CD8-positive, alpha-beta memory T cell (primary cell): ENCODE data around the gene ARHGEF7. TPM values are rescaled to one million over a fixed set of nuclear protein-coding genes. Genes with fewer than 3 reads are reported as not detected.

ENCODE experiments used
- CTCF ChIA-PET: fragments of 350-600 bp; sonication (Branson Sonifier 250); formaldehyde crosslinking; loops from one replicate; lab custom pipeline; 2021; ENCODE audit warnings: antibody characterized with exemption; lab: Charles Lee
- POLR2A ChIA-PET: fragments of 350-600 bp; sonication (Branson Sonifier 250); formaldehyde crosslinking; loops from one replicate; lab custom pipeline; 2021; ENCODE audit warnings: antibody characterized with exemption; lab: Charles Lee
- DNase-seq, 5 donors: peaks; one replicate each; pipeline versions ENCODE4 v3.0.0 to v3.0.0-alpha.2; 2020 to 2022; ENCODE audit warnings: mixed read lengths in 1 of 5
- H3K27ac ChIP-seq: one replicate; pipeline ENCODE4 v1.7.0; 2013; ENCODE audit warnings: low read depth, mild to moderate bottlenecking, low read length, moderate library complexity
- H3K27me3 ChIP-seq: 2 replicates; pipeline ENCODE4 v1.7.0; 2013; ENCODE audit warnings: low read length, mild to moderate bottlenecking; ENCODE audit not compliant: insufficient read depth, poor library complexity, severe bottlenecking
- H3K36me3 ChIP-seq: 2 replicates; pipeline ENCODE4 v1.7.0; 2013; ENCODE audit warnings: mild to moderate bottlenecking, low read length, moderate library complexity; ENCODE audit not compliant: insufficient read depth
- H3K4me1 ChIP-seq: 2 replicates; pipeline ENCODE4 v1.7.0; 2013; ENCODE audit warnings: mild to moderate bottlenecking, low read length, moderate library complexity; ENCODE audit not compliant: insufficient read depth
- H3K4me3 ChIP-seq: 2 replicates; pipeline ENCODE4 v1.7.0; 2013; ENCODE audit warnings: mild to moderate bottlenecking, low read length
- H3K9me3 ChIP-seq: 2 replicates; pipeline ENCODE4 v1.7.0; 2013; ENCODE audit warnings: mild to moderate bottlenecking, low read length
- H3K27ac Mint-ChIP-seq, 8 donors: one replicate each; pipeline ENCODE4 v1.8.0; 2020 to 2021; ENCODE audit warnings: mixed read lengths in 8 of 8, mild to moderate bottlenecking in 6 of 8, inconsistent platforms in 3 of 8, moderate library complexity in 3 of 8
- H3K27me3 Mint-ChIP-seq, 2 donors: one replicate each; pipeline ENCODE4 v1.8.0; 2020 to 2021; ENCODE audit warnings: mixed read lengths in 2 of 2, mild to moderate bottlenecking in 1 of 2, moderate library complexity in 1 of 2
- H3K36me3 Mint-ChIP-seq, 3 donors: one replicate each; pipeline ENCODE4 v1.8.0; 2020 to 2021; ENCODE audit warnings: mixed read lengths in 3 of 3, inconsistent platforms in 1 of 3, mild to moderate bottlenecking in 1 of 3
- H3K4me1 Mint-ChIP-seq, 3 donors: one replicate each; pipeline ENCODE4 v1.8.0; 2020 to 2021; ENCODE audit warnings: mixed read lengths in 3 of 3, inconsistent platforms in 1 of 3, mild to moderate bottlenecking in 1 of 3
- H3K4me3 Mint-ChIP-seq, 7 donors: one replicate each; pipeline ENCODE4 v1.8.0; 2020 to 2021; ENCODE audit warnings: mixed read lengths in 7 of 7, mild to moderate bottlenecking in 6 of 7, moderate library complexity in 4 of 7, inconsistent platforms in 2 of 7
- H3K9me3 Mint-ChIP-seq, 5 donors: one replicate each; pipeline ENCODE4 v1.8.0; 2020 to 2022; ENCODE audit warnings: mixed read lengths in 5 of 5, mild to moderate bottlenecking in 3 of 5, moderate library complexity in 2 of 5, inconsistent platforms in 1 of 5
- polyA plus RNA-seq: library from polyadenylated mRNA; unstranded; fragments of 300-500 nt; fragmentation: Illumina TruSeq; gene quantifications from one replicate; pipeline ENCODE4 v1.2.3, GENCODE V29; 2021
- total RNA-seq, 2 experiments: library from RNA; stranded (reverse); gene quantifications; one replicate each; pipeline ENCODE4 v1.2.3, GENCODE V29; 2021

ARHGEF7 gene
- total and polyA plus RNA-seq, 3 experiments from 2014 or later = 12.0 to 46.2 (median 45.9) TPM

GRCh38 chr13:111328574-111329410 lies 213.7 kb downstream of the ARHGEF7 start:
- no peaks in the 10 kb centered on the region for H3K36me3 ChIP-seq
- no peaks in the 10 kb centered on the region for H3K9me3 ChIP-seq
- no peak overlapping the region for H3K27ac ChIP-seq
- ChIA-PET POLR2A (no interaction called here), CTCF (no interaction called here)
- H3K27me3 ChIP-seq = no peaks in the 10 kb centered on the region
- H3K4me3 Mint-ChIP-seq = no peak overlapping the region
- H3K4me1 ChIP-seq = no peaks in the 10 kb centered on the region
- no peak overlapping the region for H3K4me3 ChIP-seq
- H3K9me3 Mint-ChIP-seq = peaks cover 0 to 9% (median 0%) of the 10 kb centered on the region in 5 donors
- no peak overlapping the region for H3K27ac Mint-ChIP-seq
- peaks cover 0 to 12% (median 7%) of the 10 kb centered on the region in 3 donors for H3K36me3 Mint-ChIP-seq
- no peak for DNase-seq
- H3K27me3 Mint-ChIP-seq = peaks cover 0 to 2% of the 10 kb centered on the region in 2 donors
- H3K4me1 Mint-ChIP-seq = peaks cover under 1 to 3% (median 3%) of the 10 kb centered on the region in 3 donors

- peaks cover 0 to 19% (median 7%) of the 10 kb centered on the region in 3 donors for H3K36me3 Mint-ChIP-seq
- peaks cover 0 to 9% (median 0%) of the 10 kb centered on the region in 5 donors for H3K9me3 Mint-ChIP-seq
- peaks cover 0 to 1% (median 0%) of the 10 kb centered on the region in 3 donors for H3K4me1 Mint-ChIP-seq
- H3K4me3 ChIP-seq = no peak overlapping the region
- no peak overlapping the region for H3K27ac ChIP-seq
- no peaks in the 10 kb centered on the region for H3K9me3 ChIP-seq
- ChIA-PET CTCF (no interaction called here), POLR2A (no interaction called here)
- no peaks in the 10 kb centered on the region for H3K27me3 ChIP-seq
- no peak for DNase-seq
- no peak overlapping the region for H3K4me3 Mint-ChIP-seq
- H3K4me1 ChIP-seq = no peaks in the 10 kb centered on the region
- no peak overlapping the region for H3K27ac Mint-ChIP-seq
- H3K36me3 ChIP-seq = no peaks in the 10 kb centered on the region
- H3K27me3 Mint-ChIP-seq = peaks cover 0 to 2% of the 10 kb centered on the region in 2 donors
Measured at GRCh38 chr13:111329641-111330040, 214.5 kb downstream of the ARHGEF7 start.

GRCh38 chr13:111330066-111330610 lies 215.0 kb downstream of the ARHGEF7 start:
- ChIA-PET CTCF (no interaction called here), POLR2A (no interaction called here)
- Histone ChIP-seq H3K9me3 (no peaks in the 10 kb centered on the region), H3K27ac (no peak overlapping the region), H3K4me3 (no peak overlapping the region), H3K27me3 (no peaks in the 10 kb centered on the region), H3K4me1 (no peaks in the 10 kb centered on the region), H3K36me3 (no peaks in the 10 kb centered on the region)
- no peak overlapping the region for H3K27ac Mint-ChIP-seq
- H3K27me3 Mint-ChIP-seq = peaks cover 0 to 2% of the 10 kb centered on the region in 2 donors
- H3K4me1 Mint-ChIP-seq = no peaks in the 10 kb centered on the region
- DNase-seq = no peak
- H3K9me3 Mint-ChIP-seq = peaks cover 0 to 9% (median 0%) of the 10 kb centered on the region in 5 donors
- peaks cover 0 to 19% (median 7%) of the 10 kb centered on the region in 3 donors for H3K36me3 Mint-ChIP-seq
- no peak overlapping the region for H3K4me3 Mint-ChIP-seq

GRCh38 chr13:111335298-111335697 lies 220.2 kb downstream of the ARHGEF7 start:
- Histone ChIP-seq H3K27ac (no peak overlapping the region), H3K4me1 (no peaks in the 10 kb centered on the region), H3K4me3 (no peak overlapping the region), H3K36me3 (no peaks in the 10 kb centered on the region), H3K9me3 (no peaks in the 10 kb centered on the region), H3K27me3 (no peaks in the 10 kb centered on the region)
- ChIA-PET CTCF (no interaction called here), POLR2A (no interaction called here)
- Mint-ChIP-seq H3K27me3 (peaks cover 0 to 2% of the 10 kb centered on the region in 2 donors), H3K4me1 (no peaks in the 10 kb centered on the region), H3K9me3 (peaks cover 0 to 9% (median 4%) of the 10 kb centered on the region in 5 donors), H3K4me3 (no peak overlapping the region), H3K36me3 (peaks cover 9 to 48% (median 11%) of the 10 kb centered on the region in 3 donors), H3K27ac (no peak overlapping the region)
- DNase-seq = no peak

- Mint-ChIP-seq H3K4me1 (no peaks in the 10 kb centered on the region), H3K9me3 (peaks cover 0 to 9% (median 4%) of the 10 kb centered on the region in 5 donors), H3K36me3 (peaks cover 9 to 46% (median 11%) of the 10 kb centered on the region in 3 donors), H3K4me3 (no peak overlapping the region), H3K27me3 (peaks cover 0 to 2% of the 10 kb centered on the region in 2 donors), H3K27ac (no peak overlapping the region)
- ChIA-PET POLR2A (no interaction called here), CTCF (no interaction called here)
- DNase-seq = no peak
- H3K36me3 ChIP-seq = no peaks in the 10 kb centered on the region
- no peaks in the 10 kb centered on the region for H3K27me3 ChIP-seq
- no peak overlapping the region for H3K27ac ChIP-seq
- H3K9me3 ChIP-seq = no peaks in the 10 kb centered on the region
- no peaks in the 10 kb centered on the region for H3K4me1 ChIP-seq
- no peak overlapping the region for H3K4me3 ChIP-seq
Measured at GRCh38 chr13:111336666-111337065, 221.6 kb downstream of the ARHGEF7 start.

GRCh38 chr13:111337206-111337605 lies 222.1 kb downstream of the ARHGEF7 start:
- ChIA-PET CTCF (no interaction called here), POLR2A (no interaction called here)
- no peaks in the 10 kb centered on the region for H3K36me3 ChIP-seq
- H3K4me3 ChIP-seq = no peak overlapping the region
- Mint-ChIP-seq H3K27ac (no peak overlapping the region), H3K4me1 (no peaks in the 10 kb centered on the region), H3K36me3 (peaks cover 9 to 42% (median 11%) of the 10 kb centered on the region in 3 donors), H3K27me3 (peaks cover 0 to 2% of the 10 kb centered on the region in 2 donors), H3K4me3 (no peak overlapping the region), H3K9me3 (peaks cover 0 to 9% (median 4%) of the 10 kb centered on the region in 5 donors)
- H3K27ac ChIP-seq = no peak overlapping the region
- no peaks in the 10 kb centered on the region for H3K4me1 ChIP-seq
- H3K9me3 ChIP-seq = no peaks in the 10 kb centered on the region
- no peaks in the 10 kb centered on the region for H3K27me3 ChIP-seq
- no peak for DNase-seq

- DNase-seq = no peak
- Mint-ChIP-seq H3K36me3 (peaks cover 9 to 42% (median 11%) of the 10 kb centered on the region in 3 donors), H3K27ac (no peak overlapping the region), H3K9me3 (peaks cover 0 to 7% (median 4%) of the 10 kb centered on the region in 5 donors), H3K4me1 (peaks cover 0 to 2% (median 0%) of the 10 kb centered on the region in 3 donors), H3K27me3 (peaks cover 0 to 2% of the 10 kb centered on the region in 2 donors), H3K4me3 (no peak overlapping the region)
- no peaks in the 10 kb centered on the region for H3K4me1 ChIP-seq
- POLR2A ChIA-PET = no interaction called here
- no peak overlapping the region for H3K27ac ChIP-seq
- H3K4me3 ChIP-seq = no peak overlapping the region
- H3K36me3 ChIP-seq = no peaks in the 10 kb centered on the region
- no peaks in the 10 kb centered on the region for H3K9me3 ChIP-seq
- no peaks in the 10 kb centered on the region for H3K27me3 ChIP-seq
- CTCF ChIA-PET = no interaction called here
Measured at GRCh38 chr13:111337741-111338140, 222.6 kb downstream of the ARHGEF7 start.

GRCh38 chr13:111338841-111339240 lies 223.7 kb downstream of the ARHGEF7 start:
- POLR2A ChIA-PET = no interaction called here
- Mint-ChIP-seq H3K4me3 (no peak overlapping the region), H3K27me3 (no peaks in the 10 kb centered on the region), H3K36me3 (peaks cover 7 to 43% (median 16%) of the 10 kb centered on the region in 3 donors), H3K4me1 (peaks cover 0 to 11% (median 0%) of the 10 kb centered on the region in 3 donors), H3K9me3 (peaks cover 0 to 4% (median 0%) of the 10 kb centered on the region in 5 donors), H3K27ac (no peak overlapping the region)
- Histone ChIP-seq H3K4me1 (no peaks in the 10 kb centered on the region), H3K36me3 (no peaks in the 10 kb centered on the region), H3K4me3 (no peak overlapping the region), H3K27me3 (no peaks in the 10 kb centered on the region), H3K27ac (no peak overlapping the region), H3K9me3 (no peaks in the 10 kb centered on the region)
- CTCF ChIA-PET = no interaction called here
- DNase-seq = no peak
